ENCODE results near the gene UTS2B.

Gene UTS2B

DNA sequence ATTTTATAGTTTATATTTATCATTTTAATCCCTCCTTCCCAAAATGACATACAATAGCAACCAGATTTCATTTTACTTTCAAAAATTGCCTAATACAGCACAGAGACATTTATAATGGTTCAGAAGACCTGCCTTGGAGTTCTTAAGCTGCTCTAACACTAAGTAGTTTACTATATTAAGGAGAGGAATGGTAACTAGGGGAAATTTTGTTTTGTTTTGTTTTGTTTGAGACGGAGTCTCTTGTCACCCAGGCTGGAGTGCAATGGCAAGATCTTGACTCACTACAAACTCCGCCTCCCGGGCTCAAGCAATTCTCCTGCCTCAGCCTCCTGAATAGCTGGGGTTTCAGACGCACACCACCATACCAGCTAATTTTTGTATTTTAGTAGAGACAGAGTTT is 23.9 kb downstream of the UTS2B start:
- no peak overlapping the region for H3K4me3 ChIP-seq (replicated peaks; ENCODE audit: low read depth, low read length)
- no peaks in the 10 kb centered on the region for H3K27me3 ChIP-seq (replicated peaks; ENCODE audit: control insufficient read depth, insufficient read depth, low read length)
- DNase-seq (ENCODE audit: extremely low read depth, insufficient read length) = no peak
- TF ChIP-seq, protein P1, sequence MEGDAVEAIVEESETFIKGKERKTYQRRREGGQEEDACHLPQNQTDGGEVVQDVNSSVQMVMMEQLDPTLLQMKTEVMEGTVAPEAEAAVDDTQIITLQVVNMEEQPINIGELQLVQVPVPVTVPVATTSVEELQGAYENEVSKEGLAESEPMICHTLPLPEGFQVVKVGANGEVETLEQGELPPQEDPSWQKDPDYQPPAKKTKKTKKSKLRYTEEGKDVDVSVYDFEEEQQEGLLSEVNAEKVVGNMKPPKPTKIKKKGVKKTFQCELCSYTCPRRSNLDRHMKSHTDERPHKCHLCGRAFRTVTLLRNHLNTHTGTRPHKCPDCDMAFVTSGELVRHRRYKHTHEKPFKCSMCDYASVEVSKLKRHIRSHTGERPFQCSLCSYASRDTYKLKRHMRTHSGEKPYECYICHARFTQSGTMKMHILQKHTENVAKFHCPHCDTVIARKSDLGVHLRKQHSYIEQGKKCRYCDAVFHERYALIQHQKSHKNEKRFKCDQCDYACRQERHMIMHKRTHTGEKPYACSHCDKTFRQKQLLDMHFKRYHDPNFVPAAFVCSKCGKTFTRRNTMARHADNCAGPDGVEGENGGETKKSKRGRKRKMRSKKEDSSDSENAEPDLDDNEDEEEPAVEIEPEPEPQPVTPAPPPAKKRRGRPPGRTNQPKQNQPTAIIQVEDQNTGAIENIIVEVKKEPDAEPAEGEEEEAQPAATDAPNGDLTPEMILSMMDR (IDR thresholded peaks at IDR 0.05; ENCODE audit: insufficient read depth, low read length, poor library complexity, severe bottlenecking) = no peak
- H3K36me3 ChIP-seq (ENCODE audit: control insufficient read depth, insufficient read depth, low read length) = no peaks in the 10 kb centered on the region

DNA sequence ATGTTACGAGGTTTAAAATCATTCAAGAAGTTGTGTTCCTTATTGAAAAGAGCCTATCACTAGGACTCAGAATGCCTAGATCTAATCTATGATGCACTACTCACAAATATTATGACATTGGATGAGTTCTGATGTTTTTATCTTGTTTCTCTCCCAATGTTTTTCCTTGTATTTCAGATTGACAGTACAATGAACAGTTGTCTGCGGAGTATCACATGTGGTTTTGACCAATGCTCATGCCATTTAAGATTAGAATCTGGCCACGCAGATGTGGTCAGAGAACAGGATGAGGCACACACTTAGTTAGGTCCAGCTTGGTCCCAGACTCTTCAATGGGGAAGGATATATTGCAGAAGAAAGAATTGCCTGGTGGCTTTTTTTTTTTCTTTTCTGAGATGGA is 26.7 kb downstream of the UTS2B start:
- TF ChIP-seq, protein P1 (IDR thresholded peaks at IDR 0.05; ENCODE audit: insufficient read depth, low read length, poor library complexity, severe bottlenecking) = no peak
- Histone ChIP-seq H3K4me3 (replicated peaks; ENCODE audit: low read depth, low read length) (no peak overlapping the region), H3K36me3 (ENCODE audit: control insufficient read depth, insufficient read depth, low read length) (no peaks in the 10 kb centered on the region), H3K27me3 (replicated peaks; ENCODE audit: control insufficient read depth, insufficient read depth, low read length) (no peaks in the 10 kb centered on the region)
- no peak for DNase-seq (ENCODE audit: extremely low read depth, insufficient read length)

DNA sequence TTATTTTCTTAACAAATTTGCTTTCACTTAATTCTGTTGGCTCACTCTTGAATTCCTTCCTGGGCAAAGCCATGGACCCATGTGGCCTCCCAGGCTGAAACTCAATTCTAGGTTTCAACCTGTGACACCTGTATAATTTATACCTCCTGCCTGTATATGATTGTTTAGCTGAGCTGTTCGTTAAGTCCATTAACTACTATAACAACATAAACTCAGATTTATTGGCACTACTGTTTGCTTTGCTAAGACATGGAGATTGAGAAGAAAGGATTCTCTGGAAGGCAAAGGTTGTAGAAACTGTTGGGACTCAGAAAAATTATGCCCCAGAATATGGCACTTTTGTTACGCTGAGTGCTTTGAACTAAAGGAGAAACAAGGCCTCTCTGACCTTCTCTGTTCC is 27.9 kb downstream of the UTS2B start:
- no peaks in the 10 kb centered on the region for H3K36me3 ChIP-seq (ENCODE audit: control insufficient read depth, insufficient read depth, low read length)
- no peaks in the 10 kb centered on the region for H3K27me3 ChIP-seq (replicated peaks; ENCODE audit: control insufficient read depth, insufficient read depth, low read length)
- DNase-seq (ENCODE audit: extremely low read depth, insufficient read length) = no peak
- no peak overlapping the region for H3K4me3 ChIP-seq (replicated peaks; ENCODE audit: low read depth, low read length)
- TF ChIP-seq, protein P1 (IDR thresholded peaks at IDR 0.05; ENCODE audit: insufficient read depth, low read length, poor library complexity, severe bottlenecking) = no peak

DNA sequence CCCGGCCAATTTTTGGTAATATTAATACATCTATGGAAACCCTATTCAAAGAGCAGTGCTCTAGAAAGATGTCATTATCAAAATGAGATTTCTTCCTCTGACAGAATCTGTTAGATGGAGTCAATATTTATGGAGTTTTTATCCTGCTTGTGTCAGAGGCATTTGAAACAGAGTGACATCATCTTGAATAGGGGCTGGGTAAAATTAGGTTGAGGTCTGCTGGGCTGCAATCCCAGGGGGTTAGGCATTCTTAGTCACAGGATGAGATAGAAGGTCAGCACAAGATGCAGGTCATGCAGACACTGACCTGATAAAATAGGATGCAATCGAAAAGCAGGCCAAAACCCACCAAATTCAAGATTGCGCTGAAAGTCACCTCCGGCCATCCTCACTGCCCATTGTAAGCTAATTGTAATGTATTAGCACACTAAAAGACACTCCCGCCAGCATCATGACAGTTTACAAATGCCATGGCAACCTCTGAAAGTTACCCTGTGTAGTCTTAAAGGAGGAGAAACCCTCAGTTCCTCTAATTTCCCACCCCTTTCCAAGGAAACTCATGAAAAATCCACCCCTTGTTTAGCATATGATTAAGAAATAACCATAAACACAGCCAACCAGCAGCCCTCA is 28.4 kb downstream of the UTS2B start:
- DNase-seq (ENCODE audit: extremely low read depth, insufficient read length) = no peak
- Histone ChIP-seq H3K36me3 (ENCODE audit: control insufficient read depth, insufficient read depth, low read length) (no peaks in the 10 kb centered on the region), H3K4me3 (replicated peaks; ENCODE audit: low read depth, low read length) (no peak overlapping the region), H3K27me3 (replicated peaks; ENCODE audit: control insufficient read depth, insufficient read depth, low read length) (no peaks in the 10 kb centered on the region)
- TF ChIP-seq, protein P1 (IDR thresholded peaks at IDR 0.05; ENCODE audit: insufficient read depth, low read length, poor library complexity, severe bottlenecking) = no peak

DNA sequence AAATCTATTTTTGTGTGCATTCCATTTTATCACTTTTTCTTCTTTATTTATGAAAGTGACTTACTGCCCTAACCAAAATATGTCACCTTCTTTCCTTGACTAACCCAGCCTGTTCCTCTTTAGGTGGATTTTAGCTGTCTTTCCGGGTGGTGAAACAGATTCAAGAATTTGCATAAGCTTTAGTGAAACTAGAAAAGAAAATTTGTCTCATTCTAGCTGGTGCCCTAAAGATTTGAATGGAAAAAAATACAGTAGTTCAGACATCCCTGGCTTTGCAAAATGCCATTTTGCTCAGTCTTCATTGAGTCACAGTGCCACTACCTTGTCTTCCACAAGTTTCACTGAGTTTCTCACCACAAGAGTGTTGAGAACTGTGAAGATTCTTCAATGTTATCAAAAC is 29.3 kb downstream of the UTS2B start:
- no peaks in the 10 kb centered on the region for H3K27me3 ChIP-seq (replicated peaks; ENCODE audit: control insufficient read depth, insufficient read depth, low read length)
- TF ChIP-seq, protein P1 (IDR thresholded peaks at IDR 0.05; ENCODE audit: insufficient read depth, low read length, poor library complexity, severe bottlenecking) = no peak
- no peaks in the 10 kb centered on the region for H3K36me3 ChIP-seq (ENCODE audit: control insufficient read depth, insufficient read depth, low read length)
- H3K4me3 ChIP-seq (replicated peaks; ENCODE audit: low read depth, low read length) = no peak overlapping the region
- DNase-seq (ENCODE audit: extremely low read depth, insufficient read length) = peak; percentile 59

DNA sequence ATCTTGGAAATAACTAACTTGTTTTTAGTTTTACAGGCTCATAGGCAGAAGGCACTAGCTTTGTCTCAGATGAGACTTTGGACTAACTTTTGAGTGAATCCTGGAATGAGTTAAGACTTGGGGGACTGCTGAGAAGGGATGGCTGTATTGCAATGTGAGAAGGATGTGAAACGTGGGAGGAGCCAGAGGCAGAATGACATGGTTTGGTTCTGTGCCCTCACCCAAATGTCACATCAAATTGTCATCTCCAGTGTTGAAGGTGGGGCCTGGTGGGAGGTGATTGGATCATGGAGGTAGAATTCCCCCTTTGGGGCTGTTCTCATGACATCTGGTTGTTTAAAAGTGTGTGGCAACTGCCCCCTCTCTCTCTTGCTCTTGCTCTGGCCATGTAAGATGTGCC is 29.9 kb downstream of the UTS2B start:
- no peaks in the 10 kb centered on the region for H3K27me3 ChIP-seq (replicated peaks; ENCODE audit: control insufficient read depth, insufficient read depth, low read length)
- no peak for DNase-seq (ENCODE audit: extremely low read depth, insufficient read length)
- H3K4me3 ChIP-seq (replicated peaks; ENCODE audit: low read depth, low read length) = no peak overlapping the region
- TF ChIP-seq, protein P1 (IDR thresholded peaks at IDR 0.05; ENCODE audit: insufficient read depth, low read length, poor library complexity, severe bottlenecking) = no peak
- H3K36me3 ChIP-seq (ENCODE audit: control insufficient read depth, insufficient read depth, low read length) = no peaks in the 10 kb centered on the region
